GM21526 (cell line): Measurements from ENCODE around the gene PCSK4.
"Not testable (repeated sequence)": the region's sequence is repeated elsewhere in the genome, so short reads cannot be mapped to it uniquely, and the experiment has no call there.

ENCODE experiments used
- ATAC-seq: cut with Tn5 transposase; IDR thresholded peaks from one replicate; pipeline ENCODE4 v1.9.1; 2021; ENCODE audit warnings: moderate library complexity; ENCODE audit not compliant: unreplicated experiment, low FRiP score

PCSK4 gene

GRCh38 chr19:1441677-1442438, 48.3 kb downstream of the PCSK4 start:
- ATAC-seq: no peak

GRCh38 chr19:1441022-1441426, 49.1 kb downstream of the PCSK4 start:
- ATAC-seq: no peak

- no peak for ATAC-seq
Observed at GRCh38 chr19:1440418-1440801, 49.7 kb downstream of the PCSK4 start.

- not testable (repeated sequence) for ATAC-seq
Observed at GRCh38 chr19:1439525-1440417, 50.4 kb downstream of the PCSK4 start.

GRCh38 chr19:1438933-1439354, 51.2 kb downstream of the PCSK4 start:
- ATAC-seq: no peak

GRCh38 chr19:1438035-1438932, 51.9 kb downstream of the PCSK4 start, which contains the start of gene RPS15:
TSS of gene RPS15 (plus strand) at chr19:1438396. CDS start at chr19:1438426, 30 bp downstream.
- ATAC-seq: peak; percentile 61

- ATAC-seq: no peak
Observed at GRCh38 chr19:1437609-1438008, 52.5 kb downstream of the PCSK4 start.

GRCh38 chr19:1435378-1435989, 54.7 kb downstream of the PCSK4 start:
- ATAC-seq: no peak

- no peak for ATAC-seq
Observed at GRCh38 chr19:1434577-1435060, 55.5 kb downstream of the PCSK4 start.

- no peak for ATAC-seq
Observed at GRCh38 chr19:1434040-1434366, 56.1 kb downstream of the PCSK4 start.

- ATAC-seq: no peak
Observed at GRCh38 chr19:1433119-1434039, 56.8 kb downstream of the PCSK4 start.

- ATAC-seq: no peak
Observed at GRCh38 chr19:1432507-1432887, 57.7 kb downstream of the PCSK4 start.

- ATAC-seq: no peak
Observed at GRCh38 chr19:1431759-1432506, 58.2 kb downstream of the PCSK4 start.
